GM20000 (cell line): Measurements from ENCODE around the gene PTPRN2.

ENCODE experiments used
- DNase-seq: peaks from one replicate; pipeline ENCODE4 v3.0.0; 2012; ENCODE audit warnings: low spot score
- TF ChIP-seq, protein P1 (sequence below): IDR thresholded peaks from 2 replicates; pipeline ENCODE4 v1.5.1; 2012; ENCODE audit warnings: mild to moderate bottlenecking, control low read depth; ENCODE audit errors: extremely low read depth, missing control alignments

PTPRN2 gene

DNA sequence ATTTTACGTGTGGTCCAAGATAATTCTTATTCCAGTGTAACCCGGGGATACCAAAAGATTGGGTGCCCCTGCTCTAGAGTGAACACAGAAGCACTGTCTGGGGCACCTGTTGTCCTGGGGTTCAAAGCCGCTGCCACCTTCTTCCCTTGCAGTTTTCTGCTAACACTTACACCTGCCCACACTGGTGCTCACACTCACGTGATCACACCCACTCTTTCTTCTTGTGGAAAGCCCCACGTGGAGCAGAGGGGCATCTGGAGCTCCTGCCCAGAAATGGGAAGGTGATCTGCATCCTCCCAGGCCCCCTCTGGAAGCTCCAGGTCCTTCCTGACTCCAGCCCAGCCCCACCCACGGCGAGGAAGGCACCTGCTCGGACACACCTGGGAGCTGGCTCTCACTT, 42.9 kb downstream of the PTPRN2 start:
- no peak for DNase-seq
- TF ChIP-seq, protein P1, sequence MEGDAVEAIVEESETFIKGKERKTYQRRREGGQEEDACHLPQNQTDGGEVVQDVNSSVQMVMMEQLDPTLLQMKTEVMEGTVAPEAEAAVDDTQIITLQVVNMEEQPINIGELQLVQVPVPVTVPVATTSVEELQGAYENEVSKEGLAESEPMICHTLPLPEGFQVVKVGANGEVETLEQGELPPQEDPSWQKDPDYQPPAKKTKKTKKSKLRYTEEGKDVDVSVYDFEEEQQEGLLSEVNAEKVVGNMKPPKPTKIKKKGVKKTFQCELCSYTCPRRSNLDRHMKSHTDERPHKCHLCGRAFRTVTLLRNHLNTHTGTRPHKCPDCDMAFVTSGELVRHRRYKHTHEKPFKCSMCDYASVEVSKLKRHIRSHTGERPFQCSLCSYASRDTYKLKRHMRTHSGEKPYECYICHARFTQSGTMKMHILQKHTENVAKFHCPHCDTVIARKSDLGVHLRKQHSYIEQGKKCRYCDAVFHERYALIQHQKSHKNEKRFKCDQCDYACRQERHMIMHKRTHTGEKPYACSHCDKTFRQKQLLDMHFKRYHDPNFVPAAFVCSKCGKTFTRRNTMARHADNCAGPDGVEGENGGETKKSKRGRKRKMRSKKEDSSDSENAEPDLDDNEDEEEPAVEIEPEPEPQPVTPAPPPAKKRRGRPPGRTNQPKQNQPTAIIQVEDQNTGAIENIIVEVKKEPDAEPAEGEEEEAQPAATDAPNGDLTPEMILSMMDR: no peak

DNA sequence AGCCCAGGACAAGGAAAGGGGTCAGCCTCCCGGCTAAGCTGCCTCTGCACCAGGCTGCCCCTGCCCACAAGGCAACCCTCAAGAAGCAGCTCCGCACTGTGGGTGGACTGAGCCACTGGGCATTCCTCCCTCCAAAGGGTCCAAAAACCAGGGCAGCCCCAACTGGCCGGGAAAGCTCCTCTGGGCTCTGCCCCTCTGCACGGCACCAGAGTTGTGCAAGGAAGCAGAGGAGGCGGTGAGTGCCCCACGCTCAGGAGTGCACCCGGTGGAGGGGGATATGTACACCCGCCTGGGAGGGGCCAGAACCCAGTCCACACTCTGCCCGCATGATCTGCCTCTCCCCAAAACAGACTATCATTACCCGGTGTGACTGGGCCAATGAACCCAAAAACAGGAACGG, 43.8 kb downstream of the PTPRN2 start:
- TF ChIP-seq, protein P1: no peak
- no peak for DNase-seq

DNA sequence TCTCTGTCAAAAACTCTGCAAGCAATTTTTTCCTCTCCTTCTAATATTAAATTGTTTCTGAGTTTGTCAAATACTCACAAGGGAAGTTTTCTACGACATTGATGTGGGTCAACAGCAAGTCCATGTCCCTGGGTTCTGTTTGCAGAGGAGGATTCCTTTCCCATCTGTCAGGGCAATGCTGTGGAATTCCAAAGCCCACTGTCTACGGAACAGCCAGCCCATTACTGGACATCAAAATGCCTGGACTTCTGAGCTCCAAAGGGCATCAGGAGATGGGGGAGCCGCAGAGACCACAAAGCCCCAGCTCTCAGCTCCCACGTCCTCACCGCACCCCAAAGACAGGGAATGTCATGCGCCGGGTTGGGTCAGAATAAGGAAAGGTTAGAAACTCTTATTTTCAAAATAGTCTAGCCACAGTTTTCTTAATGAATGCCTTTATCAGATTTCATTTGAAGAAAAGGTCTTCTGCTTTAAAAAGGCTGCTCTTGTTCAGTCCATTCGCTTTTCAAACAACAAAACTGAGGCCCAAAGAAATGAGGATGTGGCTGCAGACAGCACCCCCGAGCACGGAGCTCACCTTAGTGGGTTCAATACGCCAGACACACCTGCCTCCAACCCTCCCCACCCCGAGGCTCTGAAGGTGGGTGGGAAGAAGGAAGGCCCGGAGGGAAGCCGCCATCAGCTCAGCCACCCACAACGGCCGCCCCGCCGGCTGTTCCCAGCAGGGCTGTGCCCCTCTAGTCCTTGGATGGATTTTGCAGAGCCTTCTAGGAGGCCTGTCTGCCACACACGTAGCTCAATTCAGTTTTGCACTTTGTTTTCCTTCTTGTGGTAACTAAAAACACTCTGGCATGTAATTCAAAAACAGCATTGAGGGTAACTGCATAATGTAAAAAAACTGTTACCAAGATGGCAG, 44.7 kb downstream of the PTPRN2 start:
- DNase-seq: no peak
- TF ChIP-seq, protein P1: no peak

DNA sequence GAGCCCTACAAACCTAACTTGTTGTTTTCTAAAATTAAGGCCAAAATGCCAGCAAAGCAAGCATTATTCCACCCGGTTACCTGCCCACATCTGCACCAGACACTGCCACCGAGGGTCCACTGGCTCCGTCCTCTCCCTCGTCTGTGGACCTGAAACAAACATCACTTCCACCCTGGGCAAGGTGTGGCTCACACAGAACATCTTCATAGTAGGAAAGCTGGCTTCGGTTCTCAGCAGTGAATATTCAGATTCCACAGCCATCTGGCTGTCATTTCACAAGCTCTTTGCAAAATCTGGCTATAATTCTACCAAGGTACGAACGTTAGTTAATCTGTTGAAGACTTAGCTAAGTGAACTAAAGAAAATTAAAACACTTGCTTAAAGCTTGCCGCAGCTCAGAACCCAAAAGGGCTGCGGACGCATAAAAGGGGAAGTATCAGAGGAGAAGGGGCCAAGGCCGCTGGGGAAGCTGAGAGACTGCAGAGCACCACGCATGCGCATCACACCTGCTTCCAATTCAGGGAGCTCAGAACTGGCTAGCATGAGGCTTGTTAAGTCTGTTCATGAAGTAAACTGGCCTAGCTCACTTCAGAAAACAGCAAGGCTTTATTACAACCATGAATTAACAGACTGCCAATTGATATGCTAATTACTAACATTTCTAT, 46.1 kb downstream of the PTPRN2 start:
- TF ChIP-seq, protein P1: no peak
- DNase-seq: peak; percentile 85

DNA sequence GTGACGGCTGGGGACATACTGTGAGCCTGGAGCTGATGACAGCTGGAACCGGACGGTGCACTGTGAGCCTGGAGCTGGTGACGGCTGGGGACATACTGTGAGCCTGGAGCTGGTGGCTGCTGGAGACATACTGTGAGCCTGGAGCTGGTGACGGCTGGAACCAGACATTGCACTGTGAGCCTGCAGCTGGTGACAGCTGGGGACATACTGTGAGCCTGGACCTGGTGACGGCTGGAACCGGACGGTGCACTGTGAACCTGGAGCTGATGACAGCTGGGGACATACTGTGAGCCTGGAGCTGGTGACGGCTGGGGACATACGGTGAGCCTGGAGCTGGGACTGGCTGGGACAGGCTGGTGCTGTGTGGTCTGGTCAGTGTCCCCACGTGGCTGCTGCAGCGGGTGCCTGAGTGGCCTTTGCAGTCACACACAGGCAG, 47.9 kb downstream of the PTPRN2 start:
- no peak for DNase-seq

DNA sequence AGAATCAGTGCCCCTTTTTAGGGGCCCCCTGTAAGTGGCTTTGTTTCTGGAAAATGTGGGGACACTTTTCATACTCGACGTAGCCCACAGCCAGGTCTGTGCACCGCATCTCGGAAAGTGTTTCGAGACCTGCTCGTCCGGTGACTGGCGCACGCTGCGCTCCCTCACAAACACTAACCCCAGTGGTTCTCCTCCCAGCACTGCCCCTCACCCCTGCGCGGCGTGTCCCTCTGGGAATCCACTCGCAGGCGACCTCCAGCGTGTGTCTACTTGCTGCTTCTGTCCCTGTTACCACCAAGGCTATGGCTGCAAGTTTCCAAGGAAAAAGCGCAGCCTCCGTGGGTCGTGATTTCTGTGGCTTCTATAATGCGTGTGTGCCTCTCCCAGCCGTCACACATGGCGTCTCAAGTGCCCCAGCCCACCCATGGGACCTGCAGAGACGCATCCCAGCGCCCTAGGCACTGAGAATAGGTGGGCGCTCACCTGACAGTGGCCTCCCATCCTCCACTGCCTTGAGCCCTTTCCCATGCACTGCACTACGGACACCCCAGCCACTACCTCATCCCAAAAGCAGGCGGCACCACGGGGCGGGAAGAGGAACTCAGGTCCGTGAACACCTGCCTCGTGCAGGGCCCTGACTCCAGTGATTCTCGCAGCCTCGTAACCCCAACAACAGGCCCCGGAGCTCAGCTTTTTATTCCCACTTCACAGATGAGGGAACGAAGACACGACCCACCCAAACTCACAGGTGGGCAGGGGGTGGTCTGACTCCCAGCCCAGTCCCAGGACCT, 49.3 kb downstream of the PTPRN2 start:
- no peak for DNase-seq

More for the DNA sequence above, 47.9 kb downstream of the PTPRN2 start:
- TF ChIP-seq, protein P1: no peak

More for the DNA sequence above, 49.3 kb downstream of the PTPRN2 start:
- TF ChIP-seq, protein P1: no peak
